NCI-H2171 (cell line): ENCODE data around the gene FHIT.

ENCODE experiments used
- DNase-seq: peaks from one replicate; lab custom pipeline; 2025; lab: John Stamatoyannopoulos, UW

Gene FHIT

GRCh38 chr3:59717679-59718205 lies 1533.5 kb downstream of the FHIT start:
- DNase-seq, result no peak

- no peak for DNase-seq
These were observed 1537.2 kb downstream of the FHIT start for GRCh38 chr3:59714066-59714465.

DNA sequence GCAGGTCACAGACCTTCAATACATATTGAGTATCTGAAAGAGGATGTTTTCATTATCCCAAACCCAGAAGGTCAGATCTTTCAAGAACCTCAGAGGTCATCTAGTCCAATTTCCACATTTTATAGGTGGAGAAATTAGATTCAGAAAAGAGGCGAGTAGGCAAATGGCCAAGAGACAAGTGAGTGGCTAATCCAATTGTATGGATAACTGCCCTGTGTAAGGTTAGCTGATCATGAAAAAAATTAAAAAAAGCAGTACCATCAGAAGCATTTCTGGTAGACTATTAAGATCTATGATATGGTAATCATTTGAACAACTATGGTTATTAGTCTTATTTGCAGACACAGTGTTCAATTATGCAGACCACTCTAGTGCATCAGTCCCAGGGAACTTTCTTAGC lies 1540.7 kb downstream of the FHIT start:
- no peak for DNase-seq

GRCh38 chr3:59709702-59710553 lies 1541.3 kb downstream of the FHIT start:
- DNase-seq, result no peak

- no peak for DNase-seq
These were observed 1543.0 kb downstream of the FHIT start for GRCh38 chr3:59708202-59708601.

DNA sequence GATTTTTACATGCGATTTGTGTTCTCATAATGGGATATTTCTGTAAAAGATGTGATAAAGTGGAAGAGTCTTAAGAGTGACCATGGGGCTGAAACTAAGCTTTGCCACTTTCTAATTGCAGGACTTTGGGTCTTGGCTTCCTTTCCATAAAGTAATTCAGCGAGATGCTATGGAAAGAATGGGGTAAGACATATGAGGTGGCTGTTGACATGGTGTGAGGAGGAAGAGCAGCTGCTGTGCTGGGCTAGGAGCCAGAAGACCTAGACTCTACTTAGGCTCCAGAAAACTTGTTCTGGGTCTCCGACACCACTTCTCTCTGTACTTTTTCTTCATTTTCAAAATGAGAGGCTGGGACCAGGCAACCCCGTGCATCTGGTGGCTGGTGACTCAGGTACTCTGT lies 1547.0 kb downstream of the FHIT start:
- no peak for DNase-seq

- no peak for DNase-seq
These were observed 1551.5 kb downstream of the FHIT start for GRCh38 chr3:59699648-59700320.
